RWPE2 (cell line): ENCODE results near the gene DZIP1.
A peak's percentile ranks its signal among the peaks of the same experiment; 100 is the strongest.
"Not testable (repeated sequence)": the region's sequence is repeated elsewhere in the genome, so short reads cannot be mapped to it uniquely, and the experiment has no call there.

ENCODE experiments used
- ATAC-seq: fragments of 200-7000 bp; cut with Tn5 transposase; 3 replicates; pipeline ENCODE4 v1.9.1; 2021; ENCODE audit warnings: low read depth
- DNase-seq: peaks from one replicate; pipeline ENCODE4 v3.0.0-alpha.2; 2020; ENCODE audit warnings: low spot score
- H3K27ac ChIP-seq: fragments of 450-650 bp; 2 replicates; pipeline ENCODE4 v1.5.1; 2017; ENCODE audit warnings: mild to moderate bottlenecking; ENCODE audit not compliant: poor library complexity, severe bottlenecking
- H3K27me3 ChIP-seq: fragments of 250-450 bp; sonication (Bioruptor Pico); 2 replicates; pipeline ENCODE4 v1.5.1; 2021; ENCODE audit warnings: mild to moderate bottlenecking, moderate library complexity; ENCODE audit not compliant: insufficient read depth, poor library complexity, severe bottlenecking
- H3K36me3 ChIP-seq: fragments of 250-450 bp; sonication (Bioruptor Pico); 2 replicates; pipeline ENCODE4 v1.5.1; 2020; ENCODE audit warnings: low read depth, mild to moderate bottlenecking, moderate library complexity
- H3K4me1 ChIP-seq: fragments of 250-450 bp; sonication (Bioruptor Pico); 2 replicates; pipeline ENCODE4 v1.5.1; 2021; ENCODE audit warnings: mild to moderate bottlenecking, moderate library complexity; ENCODE audit not compliant: insufficient read depth, poor library complexity, severe bottlenecking
- H3K4me3 ChIP-seq: fragments of 250-450 bp; sonication (Bioruptor Pico); 2 replicates; pipeline ENCODE4 v1.5.1; 2021; ENCODE audit warnings: mild to moderate bottlenecking, moderate library complexity; ENCODE audit not compliant: severe bottlenecking
- H3K9me3 ChIP-seq: fragments of 250-450 bp; sonication (Bioruptor Pico); 2 replicates; pipeline ENCODE4 v1.5.1; 2021; ENCODE audit warnings: mild to moderate bottlenecking, moderate library complexity; ENCODE audit not compliant: severe bottlenecking
- TF ChIP-seq, protein P1 (sequence below): fragments of 450-650 bp; IDR thresholded peaks from one replicate; pipeline ENCODE4 v1.5.1; 2017; ENCODE audit warnings: mild to moderate bottlenecking, moderate library complexity; ENCODE audit not compliant: poor library complexity, severe bottlenecking

DZIP1 gene

DNA sequence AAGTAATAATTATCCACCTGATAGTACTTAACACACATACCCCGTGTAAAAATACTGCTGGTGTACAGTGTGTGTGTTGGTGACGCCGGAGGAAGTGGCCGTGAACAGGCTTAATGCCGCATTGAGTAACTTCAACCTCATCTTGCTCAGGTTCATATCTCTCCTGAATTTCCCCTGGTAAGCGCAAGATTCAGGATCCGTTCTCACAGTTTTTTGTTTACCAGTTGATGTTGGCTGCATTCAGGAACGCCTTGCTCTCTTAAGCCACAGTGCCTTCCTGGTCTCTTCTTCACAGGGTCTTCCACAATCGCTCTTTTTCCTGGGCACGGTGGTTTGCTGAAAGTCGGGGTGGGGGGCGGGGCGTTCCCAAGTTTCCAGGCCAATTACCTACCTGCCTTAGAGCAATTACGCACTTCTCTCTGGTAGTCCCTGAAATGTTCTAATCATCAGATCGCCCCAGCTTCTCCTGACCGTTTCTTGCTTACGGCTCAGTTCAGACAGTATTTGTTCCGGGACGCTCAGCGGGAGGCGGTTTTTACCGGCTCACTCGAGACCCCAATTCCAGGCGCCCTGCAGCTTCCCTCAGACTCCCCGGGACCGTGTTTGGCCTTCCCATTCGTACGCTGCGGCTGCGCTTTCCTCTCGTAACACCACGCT lies 31.7 kb upstream of the DZIP1 start:
- peak; percentile 15 for ATAC-seq
- Histone ChIP-seq H3K27me3 (no peaks in the 10 kb centered on the region), H3K9me3 (no peaks in the 10 kb centered on the region), H3K4me1 (peaks cover 6% of the 10 kb centered on the region), H3K36me3 (peaks cover 17% of the 10 kb centered on the region), H3K27ac (peak overlapping the region; percentile 76), H3K4me3 (peak overlapping the region; percentile 75)
- TF ChIP-seq, protein P1, sequence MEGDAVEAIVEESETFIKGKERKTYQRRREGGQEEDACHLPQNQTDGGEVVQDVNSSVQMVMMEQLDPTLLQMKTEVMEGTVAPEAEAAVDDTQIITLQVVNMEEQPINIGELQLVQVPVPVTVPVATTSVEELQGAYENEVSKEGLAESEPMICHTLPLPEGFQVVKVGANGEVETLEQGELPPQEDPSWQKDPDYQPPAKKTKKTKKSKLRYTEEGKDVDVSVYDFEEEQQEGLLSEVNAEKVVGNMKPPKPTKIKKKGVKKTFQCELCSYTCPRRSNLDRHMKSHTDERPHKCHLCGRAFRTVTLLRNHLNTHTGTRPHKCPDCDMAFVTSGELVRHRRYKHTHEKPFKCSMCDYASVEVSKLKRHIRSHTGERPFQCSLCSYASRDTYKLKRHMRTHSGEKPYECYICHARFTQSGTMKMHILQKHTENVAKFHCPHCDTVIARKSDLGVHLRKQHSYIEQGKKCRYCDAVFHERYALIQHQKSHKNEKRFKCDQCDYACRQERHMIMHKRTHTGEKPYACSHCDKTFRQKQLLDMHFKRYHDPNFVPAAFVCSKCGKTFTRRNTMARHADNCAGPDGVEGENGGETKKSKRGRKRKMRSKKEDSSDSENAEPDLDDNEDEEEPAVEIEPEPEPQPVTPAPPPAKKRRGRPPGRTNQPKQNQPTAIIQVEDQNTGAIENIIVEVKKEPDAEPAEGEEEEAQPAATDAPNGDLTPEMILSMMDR: no peak
- DNase-seq: no peak

DNA sequence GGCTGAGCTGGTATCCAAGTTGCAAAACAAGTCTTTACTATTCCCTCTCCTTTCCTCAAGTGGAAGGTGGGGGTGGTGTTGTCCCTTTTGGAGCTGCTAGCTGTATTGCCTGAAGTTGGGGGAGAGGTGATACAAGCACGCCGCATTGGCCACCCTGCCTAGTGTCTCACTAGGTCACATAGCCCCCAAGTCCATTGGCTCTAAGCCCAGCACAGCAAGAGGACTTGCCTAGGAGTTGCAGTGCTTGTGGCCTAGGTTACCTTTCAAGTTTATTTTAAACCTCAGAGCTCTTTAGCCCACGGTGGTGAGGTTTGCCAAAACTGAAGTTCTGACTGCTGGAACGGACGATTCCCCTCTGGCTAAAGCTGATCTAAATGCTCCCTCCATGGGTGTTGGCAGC lies 27.1 kb upstream of the DZIP1 start:
- TF ChIP-seq, protein P1: no peak

DNA sequence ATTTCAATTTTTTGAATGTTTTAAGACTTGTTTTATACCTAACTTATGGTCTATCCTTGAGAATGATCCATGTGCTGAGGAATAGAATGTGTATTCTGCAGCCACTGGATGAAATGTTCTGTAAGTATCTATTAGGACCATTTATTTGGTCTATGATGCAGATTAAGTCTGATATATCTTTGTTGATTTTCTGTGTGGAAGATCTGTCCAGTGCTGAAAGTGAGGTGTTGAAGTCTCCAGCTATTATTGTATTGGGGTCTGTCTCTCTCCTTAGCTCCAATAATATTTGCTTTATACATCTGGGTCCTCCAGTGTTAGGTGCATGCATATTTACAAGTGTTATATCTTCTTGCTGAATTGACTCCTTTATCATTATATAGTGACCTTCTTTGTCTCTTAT lies 22.7 kb upstream of the DZIP1 start:
- H3K36me3 ChIP-seq, ATAC-seq, H3K27ac ChIP-seq, H3K4me3 ChIP-seq, H3K27me3 ChIP-seq, DNase-seq, H3K4me1 ChIP-seq: not testable (repeated sequence)
- H3K9me3 ChIP-seq: peaks cover 26% of the 10 kb centered on the region

More for the DNA sequence above, 27.1 kb upstream of the DZIP1 start:
- Histone ChIP-seq H3K9me3 (peaks cover 21% of the 10 kb centered on the region), H3K27me3 (no peaks in the 10 kb centered on the region), H3K4me1 (peaks cover 6% of the 10 kb centered on the region), H3K27ac (no peak overlapping the region), H3K4me3 (no peak overlapping the region), H3K36me3 (0 out of 2 replicates have a peak, but pooled peaks cover 5% of the 10 kb centered on the region)
- no peak for DNase-seq
- no peak for ATAC-seq

DNA sequence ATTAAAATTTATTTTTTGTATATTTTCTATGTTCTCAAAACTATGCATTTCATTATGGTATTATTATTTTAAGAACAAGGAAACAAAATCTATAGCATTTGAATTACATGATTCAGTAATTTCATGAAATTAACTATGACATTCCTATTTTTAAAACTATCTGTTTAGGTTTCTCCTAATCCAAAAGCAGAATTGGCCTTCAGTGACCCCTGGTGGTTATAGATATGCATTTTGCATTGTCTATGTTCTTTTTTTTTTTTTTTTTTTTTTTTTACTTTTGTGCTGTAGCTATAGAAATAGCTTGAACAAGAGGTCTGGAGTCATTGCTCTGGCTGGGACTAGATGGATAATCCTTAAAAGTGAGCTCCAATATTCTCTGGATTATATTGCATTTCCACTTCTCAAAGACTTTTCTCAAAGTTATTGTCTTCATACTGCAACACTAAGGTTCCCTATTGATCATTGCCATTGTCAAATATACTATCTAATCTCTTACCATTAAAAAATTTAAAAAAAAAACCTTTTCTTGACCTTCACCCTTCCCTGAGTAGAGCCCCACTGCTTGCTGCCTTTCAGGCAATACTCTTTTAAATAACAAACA lies 16.6 kb upstream of the DZIP1 start:
- Histone ChIP-seq H3K4me1 (no peaks in the 10 kb centered on the region), H3K36me3 (no peaks in the 10 kb centered on the region), H3K27me3 (no peaks in the 10 kb centered on the region), H3K9me3 (peaks cover 6% of the 10 kb centered on the region), H3K27ac (no peak overlapping the region), H3K4me3 (no peak overlapping the region)
- TF ChIP-seq, protein P1: peak; percentile 87
- DNase-seq: no peak
- no peak for ATAC-seq

DNA sequence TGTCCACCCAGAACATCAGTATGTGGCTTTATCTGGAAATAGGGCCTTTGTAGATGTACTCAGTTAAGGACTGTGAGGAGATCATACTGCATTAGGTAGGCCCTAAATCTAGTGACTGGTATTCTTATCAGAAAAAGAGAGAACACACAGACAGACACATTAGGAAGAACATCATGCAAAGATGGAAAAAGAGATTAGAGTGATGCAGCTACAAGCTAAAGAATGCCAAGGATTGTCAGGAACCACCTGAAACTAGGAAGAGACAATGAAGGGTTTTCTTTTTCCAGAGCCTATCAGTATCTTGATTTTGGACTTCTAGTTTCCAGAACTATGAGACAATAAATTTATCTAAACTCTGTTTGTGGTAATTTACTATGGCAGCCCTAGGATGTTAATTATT lies 15.0 kb upstream of the DZIP1 start:
- no peaks in the 10 kb centered on the region for H3K27me3 ChIP-seq
- no peaks in the 10 kb centered on the region for H3K36me3 ChIP-seq
- DNase-seq (no peak), ATAC-seq (no peak)
- TF ChIP-seq, protein P1: no peak
- no peaks in the 10 kb centered on the region for H3K9me3 ChIP-seq
- no peak overlapping the region for H3K4me3 ChIP-seq
- H3K4me1 ChIP-seq: no peaks in the 10 kb centered on the region
- no peak overlapping the region for H3K27ac ChIP-seq
